GM23338 (cell line): Measurements from ENCODE around the gene FKTN. TPM values are rescaled to one million over a fixed set of nuclear protein-coding genes. Genes with fewer than 3 reads are reported as not detected.

Source experiments
- ATAC-seq: fragments of 200-7000 bp; cut with Tn5 transposase; 3 replicates; pipeline ENCODE4 v1.9.1; 2020
- DNase-seq: peaks from one replicate; pipeline ENCODE4 v3.0.0-alpha.2; 2015; ENCODE audit warnings: low spot score
- H2AFZ ChIP-seq: fragments of 200-600 bp; sonication (generic); 2 replicates; pipeline ENCODE4 v1.8.0; 2016; ENCODE audit warnings: antibody characterized with exemption, mild to moderate bottlenecking, moderate library complexity
- H3F3A ChIP-seq: fragments of 200-600 bp; sonication (generic); replicated peaks from 2 replicates; pipeline ENCODE4 v1.8.0; 2017; ENCODE audit warnings: antibody characterized with exemption, mixed run types, low read depth
- H3K27ac ChIP-seq: fragments of 200-600 bp; sonication (generic); 2 replicates; pipeline ENCODE4 v1.6.1; 2016; ENCODE audit warnings: low read depth
- H3K27me3 ChIP-seq: fragments of 200-600 bp; sonication (generic); 2 replicates; pipeline ENCODE4 v1.8.0; 2016; ENCODE audit warnings: mild to moderate bottlenecking, mixed run types, moderate library complexity; ENCODE audit not compliant: insufficient read depth
- H3K36me3 ChIP-seq: fragments of 200-600 bp; sonication (generic); 2 replicates; pipeline ENCODE4 v1.8.0; 2016; ENCODE audit warnings: mild to moderate bottlenecking; ENCODE audit not compliant: insufficient read depth
- H3K4me1 ChIP-seq: fragments of 200-600 bp; sonication (generic); 2 replicates; pipeline ENCODE4 v1.8.0; 2016; ENCODE audit warnings: mild to moderate bottlenecking, moderate library complexity; ENCODE audit not compliant: insufficient read depth
- H3K4me2 ChIP-seq: fragments of 200-600 bp; sonication (generic); 2 replicates; pipeline ENCODE4 v1.7.1; 2017; ENCODE audit warnings: mixed run types
- H3K4me3 ChIP-seq: fragments of 200-600 bp; sonication (generic); 2 replicates; pipeline ENCODE4 v1.6.1; 2016; ENCODE audit warnings: mixed run types
- H3K79me2 ChIP-seq: fragments of 200-600 bp; sonication (generic); replicated peaks from 2 replicates; pipeline ENCODE4 v1.8.0; 2017; ENCODE audit warnings: mild to moderate bottlenecking; ENCODE audit not compliant: insufficient read depth
- H3K9me2 ChIP-seq: fragments of 200-600 bp; sonication (generic); 2 replicates; pipeline ENCODE4 v1.8.0; 2017; ENCODE audit not compliant: insufficient read depth
- H4K20me1 ChIP-seq: fragments of 200-600 bp; sonication (generic); replicated peaks from 2 replicates; pipeline ENCODE4 v1.8.0; 2017; ENCODE audit warnings: mild to moderate bottlenecking; ENCODE audit not compliant: insufficient read depth
- H3K27ac Mint-ChIP-seq: 2 replicates; pipeline ENCODE4 v1.8.0; 2020; ENCODE audit warnings: inconsistent platforms, mild to moderate bottlenecking, moderate library complexity, mixed read lengths
- H3K27me3 Mint-ChIP-seq: 3 replicates; pipeline ENCODE4 v1.8.0; 2022; ENCODE audit warnings: low read depth, mild to moderate bottlenecking, moderate library complexity, mixed read lengths, inconsistent platforms; ENCODE audit not compliant: insufficient read depth, poor library complexity
- H3K36me3 Mint-ChIP-seq: 3 replicates; pipeline ENCODE4 v1.8.0; 2021; ENCODE audit warnings: low read depth, mild to moderate bottlenecking, inconsistent platforms, moderate library complexity, mixed read lengths
- H3K4me1 Mint-ChIP-seq: 3 replicates; pipeline ENCODE4 v1.8.0; 2020; ENCODE audit warnings: mild to moderate bottlenecking, inconsistent platforms, mixed read lengths
- H3K4me3 Mint-ChIP-seq: 3 replicates; pipeline ENCODE4 v1.8.0; 2021; ENCODE audit warnings: moderate library complexity, mild to moderate bottlenecking, inconsistent platforms, mixed read lengths
- H3K9me3 Mint-ChIP-seq: 3 replicates; pipeline ENCODE4 v1.8.0; 2020; ENCODE audit warnings: moderate library complexity, mild to moderate bottlenecking, inconsistent platforms, mixed read lengths
- CREB1 ChIP-seq: fragments of 250-450 bp; sonication (Bioruptor Pico); IDR thresholded peaks from 2 replicates; pipeline ENCODE4 v1.5.0; 2020; ENCODE audit warnings: low read depth, mild to moderate bottlenecking, moderate library complexity
- CTCF ChIP-seq, 2 experiments: fragments of 200-600 bp in 1 of 2; sonication (generic) in 1 of 2; conservative IDR thresholded peaks; 2 replicates each; pipeline versions ENCODE4 v1.5.1 to v1.6.1; 2016 to 2017; ENCODE audit warnings: antibody characterized with exemption in 2 of 2, low read depth in 2 of 2, mild to moderate bottlenecking in 2 of 2, moderate library complexity in 1 of 2
- EZH2 ChIP-seq: fragments of 200-600 bp; sonication (generic); IDR thresholded peaks from one replicate; pipeline ENCODE4 v1.8.0; 2017; ENCODE audit warnings: antibody characterized with exemption, mild to moderate bottlenecking, low read depth; ENCODE audit not compliant: unreplicated experiment
- EZH2phosphoT487 ChIP-seq: fragments of 200-600 bp; sonication (generic); IDR thresholded peaks from one replicate; pipeline ENCODE4 v1.8.1; 2018; ENCODE audit warnings: antibody characterized with exemption; ENCODE audit not compliant: unreplicated experiment
- STAT1 ChIP-seq: IDR thresholded peaks from one replicate; pipeline ENCODE4 v1.6.1; 2016; ENCODE audit warnings: antibody characterized with exemption; ENCODE audit not compliant: unreplicated experiment
- ZNF462 ChIP-seq: fragments of 250-450 bp; sonication (Bioruptor Pico); IDR thresholded peaks from 2 replicates; pipeline ENCODE4 v1.5.0; 2020; ENCODE audit warnings: mild to moderate bottlenecking, moderate library complexity
- polyA plus RNA-seq: library from polyadenylated mRNA; unstranded; fragments of >200 nt; fragmentation: Nextera tagmentation; extraction: Ambion mirVana; gene quantifications from 2 replicates; pipeline ENCODE4 v1.2.1, GENCODE V29; 2016
- total RNA-seq: library from RNA; depleted of rRNA; stranded (reverse); fragments of >200 nt; shearing (Covaris generic); gene quantifications from 2 replicates; pipeline ENCODE4 v1.2.3, GENCODE V29; 2014

FKTN gene
- total and polyA plus RNA-seq, 2 experiments from 2014 or later, result 6.8 to 9.9 TPM

GRCh38 chr9:105508530-105508929, 49.4 kb upstream of the FKTN start:
- Histone ChIP-seq H3K4me1 (peaks cover 8% of the 10 kb centered on the region), H3K9me2 (no peaks in the 10 kb centered on the region), H3K27me3 (no peaks in the 10 kb centered on the region), H3K4me2 (no peak overlapping the region), H3K4me3 (no peak overlapping the region), H4K20me1 (no peaks in the 10 kb centered on the region), H3F3A (no peaks in the 10 kb centered on the region), H3K27ac (no peak overlapping the region), H3K79me2 (no peaks in the 10 kb centered on the region), H3K36me3 (no peaks in the 10 kb centered on the region), H2AFZ (no peak overlapping the region)
- no peaks in the 10 kb centered on the region for H3K9me3 Mint-ChIP-seq
- no peaks in the 10 kb centered on the region for H3K27me3 Mint-ChIP-seq
- no peak overlapping the region for H3K4me3 Mint-ChIP-seq
- no peak for DNase-seq
- no peak for ATAC-seq
- H3K27ac Mint-ChIP-seq, result no peak overlapping the region
- no peaks in the 10 kb centered on the region for H3K36me3 Mint-ChIP-seq
- H3K4me1 Mint-ChIP-seq, result peaks cover 8% of the 10 kb centered on the region
- TF ChIP-seq STAT1, result no peak
- no peak for TF ChIP-seq EZH2
- no peak for TF ChIP-seq EZH2phosphoT487
- no peak for TF ChIP-seq ZNF462 (CRISPR knock-in tag)
- no peak for TF ChIP-seq CTCF (conservative IDR thresholded peaks at IDR 0.05; ENCODE audit: low read depth in 2 of 2)
- no peak for TF ChIP-seq CREB1 (CRISPR knock-in tag)
